Caco-2 (cell line): ENCODE results near the gene LTBP1. TPM values are rescaled to one million over a fixed set of nuclear protein-coding genes. Genes with fewer than 3 reads are reported as not detected.
"Not testable (repeated sequence)": the region's sequence is repeated elsewhere in the genome, so short reads cannot be mapped to it uniquely, and the experiment has no call there.

Experiments
- BruUV-seq: library from RNA; stranded (reverse); fragments of 400-500 nt; replicated peaks from 2 replicates; lab custom pipeline; 2021; lab: Mats Ljungman, UMichigan
- CTCF ChIA-PET: fragments of 300-600 bp; sonication (Branson Sonifier 250); formaldehyde crosslinking; loops from one replicate; lab custom pipeline; 2022; ENCODE audit warnings: antibody characterized with exemption; lab: Charles Lee
- POLR2A ChIA-PET: fragments of 300-600 bp; sonication (Branson Sonifier 250); formaldehyde crosslinking; loops from one replicate; lab custom pipeline; 2022; ENCODE audit warnings: antibody characterized with exemption; lab: Charles Lee
- DNase-seq, 2 experiments: peaks; one replicate each; pipeline versions ENCODE4 v3.0.0 to v3.0.0-alpha.2; 2020 to 2022
- H3K27me3 ChIP-seq: replicated peaks from 2 replicates; pipeline ENCODE4 v1.6.0; 2011; ENCODE audit warnings: low read length; ENCODE audit not compliant: control insufficient read depth, insufficient read depth
- H3K36me3 ChIP-seq: 2 replicates; pipeline ENCODE4 v1.5.1; 2011; ENCODE audit warnings: low read length; ENCODE audit not compliant: control insufficient read depth, insufficient read depth
- H3K4me1 ChIP-seq: fragments of 250-450 bp; sonication (Bioruptor Pico); 2 replicates; pipeline ENCODE4 v1.5.1; 2020; ENCODE audit warnings: mild to moderate bottlenecking
- H3K4me3 ChIP-seq: 2 replicates; pipeline ENCODE4 v1.5.1; 2011; ENCODE audit warnings: low read depth, mild to moderate bottlenecking, control low read depth, low read length
- H3K9me3 ChIP-seq: fragments of 250-450 bp; sonication (Bioruptor Pico); 2 replicates; pipeline ENCODE4 v1.5.1; 2020; ENCODE audit warnings: mild to moderate bottlenecking, moderate library complexity
- H3K27ac Mint-ChIP-seq: one replicate; pipeline ENCODE4 v1.8.0; 2022; ENCODE audit warnings: mixed read lengths; ENCODE audit not compliant: unreplicated experiment
- H3K27me3 Mint-ChIP-seq: one replicate; pipeline ENCODE4 v1.8.0; 2022; ENCODE audit warnings: mixed read lengths; ENCODE audit not compliant: insufficient read depth, unreplicated experiment
- H3K36me3 Mint-ChIP-seq: one replicate; pipeline ENCODE4 v1.8.0; 2022; ENCODE audit warnings: mild to moderate bottlenecking, mixed read lengths; ENCODE audit not compliant: insufficient read depth, unreplicated experiment
- H3K4me1 Mint-ChIP-seq: one replicate; pipeline ENCODE4 v1.8.0; 2022; ENCODE audit warnings: low read depth, mixed read lengths; ENCODE audit not compliant: unreplicated experiment
- H3K4me3 Mint-ChIP-seq: one replicate; pipeline ENCODE4 v1.8.0; 2022; ENCODE audit warnings: mild to moderate bottlenecking, moderate library complexity, mixed read lengths; ENCODE audit not compliant: unreplicated experiment
- H3K9me3 Mint-ChIP-seq: one replicate; pipeline ENCODE4 v1.8.0; 2022; ENCODE audit warnings: mixed read lengths; ENCODE audit not compliant: unreplicated experiment
- intact Hi-C: fragments of 100-400 bp; cut with micrococcal nuclease; formaldehyde crosslinking; loops from one replicate; pipeline ENCODE4 v1.10.0; 2022; ENCODE audit not compliant: unreplicated experiment
- total RNA-seq: library from RNA; stranded (reverse); gene quantifications from 2 replicates; pipeline ENCODE4 v1.2.3, GENCODE V29; 2022
- TF ChIP-seq, protein P1 (sequence below), 2 experiments: fragments of 200-600 bp in 1 of 2; IDR thresholded peaks; 1 replicate in 1 of 2; 2 replicates in 1 of 2; pipeline versions ENCODE4 v1.5.1 to v1.8.0; 2011 to 2022; ENCODE audit warnings: antibody characterized with exemption in 1 of 2, control low read depth in 1 of 2, inconsistent platforms in 1 of 2, low read depth in 1 of 2, low read length in 1 of 2, mild to moderate bottlenecking in 1 of 2, moderate library complexity in 1 of 2; ENCODE audit not compliant: insufficient read depth in 1 of 2, severe bottlenecking in 1 of 2, unreplicated experiment in 1 of 2

Gene LTBP1
- total RNA-seq, 1 experiment from 2014 or later = 64.2 TPM

DNA sequence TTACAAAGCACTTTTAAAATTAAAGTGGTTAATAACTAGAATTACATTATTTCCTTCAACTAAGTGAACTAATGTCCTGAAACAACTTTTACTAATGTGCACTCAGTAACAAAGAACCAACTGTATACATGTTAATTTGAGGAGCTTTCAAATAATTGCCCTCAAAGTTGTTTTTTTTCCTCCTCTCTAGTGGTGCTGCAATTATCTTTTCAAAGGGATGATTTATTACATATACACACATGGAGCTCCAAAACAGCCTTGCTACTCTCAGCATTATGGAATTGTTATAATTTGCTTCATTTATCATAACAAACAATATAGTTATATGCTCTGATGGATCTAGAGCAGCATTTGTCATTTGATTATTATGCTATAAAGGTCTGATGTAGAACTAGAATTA is 283.4 kb downstream of the LTBP1 start:
- H3K4me3 ChIP-seq = no peak overlapping the region
- CTCF ChIA-PET = no interaction called here

DNA sequence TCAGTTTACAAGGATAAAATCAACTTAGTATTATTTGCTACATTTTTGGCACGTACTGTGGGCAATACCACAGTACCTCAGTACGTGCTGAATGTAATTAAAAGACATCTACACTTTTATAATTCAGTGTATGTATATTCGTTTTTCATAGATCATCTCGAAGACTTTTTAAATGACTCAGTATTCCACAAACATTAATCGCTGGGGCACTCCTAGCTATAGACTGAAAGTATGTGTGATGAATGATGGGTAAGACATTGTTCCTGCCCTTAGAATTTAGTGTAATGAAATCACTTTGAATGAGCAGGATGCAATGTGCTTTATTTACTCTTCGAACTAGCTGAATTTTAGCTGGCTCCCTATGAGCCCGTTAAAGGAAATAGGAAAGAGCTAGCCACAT is 284.1 kb downstream of the LTBP1 start:
- Mint-ChIP-seq H3K36me3 (no peaks in the 10 kb centered on the region), H3K4me3 (no peak overlapping the region), H3K27ac (no peak overlapping the region), H3K4me1 (no peaks in the 10 kb centered on the region), H3K27me3 (no peaks in the 10 kb centered on the region), H3K9me3 (peaks cover 3% of the 10 kb centered on the region)
- no peaks in the 10 kb centered on the region for H3K27me3 ChIP-seq
- no peak overlapping the region for H3K4me3 ChIP-seq
- TF ChIP-seq, protein P1, sequence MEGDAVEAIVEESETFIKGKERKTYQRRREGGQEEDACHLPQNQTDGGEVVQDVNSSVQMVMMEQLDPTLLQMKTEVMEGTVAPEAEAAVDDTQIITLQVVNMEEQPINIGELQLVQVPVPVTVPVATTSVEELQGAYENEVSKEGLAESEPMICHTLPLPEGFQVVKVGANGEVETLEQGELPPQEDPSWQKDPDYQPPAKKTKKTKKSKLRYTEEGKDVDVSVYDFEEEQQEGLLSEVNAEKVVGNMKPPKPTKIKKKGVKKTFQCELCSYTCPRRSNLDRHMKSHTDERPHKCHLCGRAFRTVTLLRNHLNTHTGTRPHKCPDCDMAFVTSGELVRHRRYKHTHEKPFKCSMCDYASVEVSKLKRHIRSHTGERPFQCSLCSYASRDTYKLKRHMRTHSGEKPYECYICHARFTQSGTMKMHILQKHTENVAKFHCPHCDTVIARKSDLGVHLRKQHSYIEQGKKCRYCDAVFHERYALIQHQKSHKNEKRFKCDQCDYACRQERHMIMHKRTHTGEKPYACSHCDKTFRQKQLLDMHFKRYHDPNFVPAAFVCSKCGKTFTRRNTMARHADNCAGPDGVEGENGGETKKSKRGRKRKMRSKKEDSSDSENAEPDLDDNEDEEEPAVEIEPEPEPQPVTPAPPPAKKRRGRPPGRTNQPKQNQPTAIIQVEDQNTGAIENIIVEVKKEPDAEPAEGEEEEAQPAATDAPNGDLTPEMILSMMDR (IDR thresholded peaks at IDR 0.05; ENCODE audit: insufficient read depth in 1 of 2, low read depth in 1 of 2, low read length in 1 of 2, severe bottlenecking in 1 of 2, unreplicated experiment in 1 of 2) = no peak
- H3K4me1 ChIP-seq = no peaks in the 10 kb centered on the region
- no TSS peak for BruUV-seq
- ChIA-PET POLR2A (no interaction called here), CTCF (no interaction called here)
- DNase-seq = no peak
- intact Hi-C loops = no loop called here
- H3K36me3 ChIP-seq = no peaks in the 10 kb centered on the region
- H3K9me3 ChIP-seq = no peaks in the 10 kb centered on the region

More for the DNA sequence above, 283.4 kb downstream of the LTBP1 start:
- Mint-ChIP-seq H3K9me3 (peaks cover 9% of the 10 kb centered on the region), H3K4me1 (no peaks in the 10 kb centered on the region), H3K27me3 (no peaks in the 10 kb centered on the region), H3K27ac (no peak overlapping the region), H3K4me3 (no peak overlapping the region), H3K36me3 (no peaks in the 10 kb centered on the region)
- no peaks in the 10 kb centered on the region for H3K36me3 ChIP-seq
- intact Hi-C loops = no loop called here
- POLR2A ChIA-PET = no interaction called here
- no peaks in the 10 kb centered on the region for H3K9me3 ChIP-seq
- BruUV-seq = no TSS peak
- TF ChIP-seq, protein P1 (IDR thresholded peaks at IDR 0.05; ENCODE audit: insufficient read depth in 1 of 2, low read depth in 1 of 2, low read length in 1 of 2, severe bottlenecking in 1 of 2, unreplicated experiment in 1 of 2) = no peak
- DNase-seq = no peak
- H3K27me3 ChIP-seq = no peaks in the 10 kb centered on the region
- no peaks in the 10 kb centered on the region for H3K4me1 ChIP-seq

GRCh38 chr2:33235559-33235958 is 288.8 kb downstream of the LTBP1 start:
- intact Hi-C loops, BruUV-seq, H3K4me3 Mint-ChIP-seq: not testable (repeated sequence)

More at GRCh38 chr2:33235559-33235958, 288.8 kb downstream of the LTBP1 start:
- H3K9me3 ChIP-seq, H3K27ac Mint-ChIP-seq, H3K36me3 Mint-ChIP-seq, CTCF ChIA-PET, H3K9me3 Mint-ChIP-seq, POLR2A ChIA-PET, H3K27me3 Mint-ChIP-seq, H3K4me1 Mint-ChIP-seq, H3K27me3 ChIP-seq, H3K4me3 ChIP-seq, H3K4me1 ChIP-seq, H3K36me3 ChIP-seq, DNase-seq: not testable (repeated sequence)
